Measurements from ENCODE around the gene WARS2.
A peak's percentile ranks its signal among the peaks of the same experiment; 100 is the strongest.

GRCh38 chr1:119140177-119141019, at the start of gene WARS2:
- TF ChIP-seq CTCF (IDR thresholded peaks at IDR 0.05) (peak in 2 of 6 experiments; percentile 3 to 14), POLR2A (IDR thresholded peaks at IDR 0.05) (peak in 3 of 4 donors; percentile 56 to 73 (median 72))

Data from esophagus squamous epithelium (tissue), 4 donors.